Eye (tissue), 1 donor: ENCODE measurements around the gene APEH.
A peak's percentile ranks its signal among the peaks of the same experiment; 100 is the strongest.

ENCODE experiments used
- DNase-seq: peaks from one replicate; pipeline ENCODE4 v3.0.0-alpha.2; 2015

APEH gene

DNA sequence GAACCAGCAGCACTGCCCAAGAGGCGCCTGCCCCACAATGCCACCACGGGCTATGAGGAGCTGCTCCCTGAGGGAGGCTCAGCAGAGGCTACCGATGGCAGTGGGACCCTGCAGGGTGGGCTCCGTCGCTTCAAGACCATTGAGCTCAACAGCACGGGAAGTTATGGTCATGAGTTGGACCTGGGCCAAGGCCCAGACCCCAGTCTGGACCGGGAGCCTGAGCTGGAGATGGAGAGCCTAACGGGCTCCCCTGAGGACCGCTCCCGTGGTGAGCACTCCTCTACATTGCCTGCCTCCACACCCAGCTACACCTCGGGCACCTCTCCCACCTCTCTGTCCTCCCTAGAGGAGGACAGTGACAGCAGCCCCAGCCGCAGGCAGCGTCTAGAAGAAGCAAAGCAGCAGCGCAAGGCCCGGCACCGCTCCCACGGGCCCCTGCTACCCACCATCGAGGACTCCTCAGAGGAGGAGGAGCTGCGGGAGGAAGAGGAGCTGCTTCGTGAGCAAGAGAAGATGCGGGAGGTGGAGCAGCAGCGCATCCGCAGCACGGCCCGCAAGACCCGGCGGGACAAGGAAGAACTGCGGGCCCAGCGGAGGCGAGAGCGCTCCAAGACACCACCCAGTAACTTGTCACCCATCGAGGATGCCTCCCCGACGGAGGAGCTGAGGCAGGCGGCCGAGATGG, 21.8 kb upstream of the APEH start:
- no peak for DNase-seq

DNA sequence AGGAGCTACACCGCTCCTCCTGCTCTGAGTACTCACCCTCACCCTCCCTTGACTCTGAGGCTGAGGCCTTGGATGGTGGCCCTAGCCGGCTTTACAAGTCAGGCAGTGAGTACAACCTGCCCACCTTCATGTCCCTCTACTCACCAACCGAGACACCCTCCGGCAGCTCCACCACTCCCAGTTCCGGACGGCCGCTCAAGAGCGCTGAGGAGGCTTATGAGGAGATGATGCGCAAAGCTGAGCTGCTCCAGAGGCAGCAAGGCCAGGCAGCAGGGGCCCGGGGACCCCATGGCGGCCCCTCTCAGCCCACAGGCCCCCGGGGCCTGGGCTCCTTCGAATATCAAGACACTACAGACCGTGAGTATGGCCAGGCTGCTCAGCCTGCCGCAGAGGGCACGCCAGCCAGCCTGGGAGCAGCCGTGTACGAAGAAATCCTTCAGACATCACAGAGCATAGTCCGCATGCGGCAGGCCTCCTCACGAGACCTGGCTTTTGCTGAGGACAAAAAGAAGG, 21.2 kb upstream of the APEH start:
- DNase-seq = no peak

DNA sequence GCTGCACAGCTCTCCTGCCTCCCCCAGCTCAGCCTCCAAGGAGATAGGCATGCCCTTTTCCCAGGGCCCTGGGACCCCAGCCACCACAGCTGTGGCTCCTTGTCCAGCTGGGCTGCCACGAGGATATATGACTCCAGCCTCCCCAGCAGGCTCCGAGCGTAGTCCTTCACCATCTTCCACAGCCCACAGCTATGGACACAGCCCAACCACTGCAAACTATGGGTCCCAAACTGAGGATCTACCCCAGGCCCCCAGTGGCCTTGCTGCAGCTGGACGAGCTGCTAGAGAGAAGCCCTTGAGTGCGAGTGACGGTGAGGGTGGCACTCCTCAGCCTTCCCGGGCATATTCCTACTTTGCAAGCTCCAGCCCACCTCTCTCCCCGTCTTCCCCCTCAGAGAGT, 20.5 kb upstream of the APEH start:
- DNase-seq = no peak

DNA sequence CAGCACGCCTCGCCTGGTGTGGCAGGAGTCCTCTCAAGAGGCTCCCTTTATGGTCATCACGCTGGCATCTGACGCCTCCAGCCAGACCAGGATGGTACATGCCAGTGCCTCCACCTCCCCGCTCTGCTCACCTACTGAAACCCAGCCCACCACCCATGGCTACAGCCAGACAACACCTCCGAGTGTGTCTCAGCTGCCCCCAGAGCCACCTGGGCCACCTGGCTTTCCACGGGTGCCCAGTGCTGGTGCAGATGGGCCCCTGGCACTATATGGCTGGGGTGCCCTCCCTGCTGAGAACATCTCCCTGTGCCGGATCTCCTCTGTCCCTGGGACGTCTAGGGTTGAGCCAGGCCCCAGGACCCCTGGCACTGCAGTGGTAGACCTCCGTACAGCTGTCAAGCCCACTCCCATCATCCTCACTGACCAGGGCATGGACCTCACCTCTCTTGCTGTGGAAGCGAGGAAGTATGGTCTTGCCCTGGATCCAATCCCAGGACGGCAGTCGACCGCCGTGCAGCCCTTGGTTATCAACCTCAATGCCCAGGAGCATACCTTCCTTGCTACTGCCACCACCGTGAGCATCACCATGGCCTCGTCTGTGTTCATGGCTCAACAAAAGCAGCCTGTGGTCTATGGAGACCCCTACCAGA, 19.9 kb upstream of the APEH start:
- DNase-seq = no peak

DNA sequence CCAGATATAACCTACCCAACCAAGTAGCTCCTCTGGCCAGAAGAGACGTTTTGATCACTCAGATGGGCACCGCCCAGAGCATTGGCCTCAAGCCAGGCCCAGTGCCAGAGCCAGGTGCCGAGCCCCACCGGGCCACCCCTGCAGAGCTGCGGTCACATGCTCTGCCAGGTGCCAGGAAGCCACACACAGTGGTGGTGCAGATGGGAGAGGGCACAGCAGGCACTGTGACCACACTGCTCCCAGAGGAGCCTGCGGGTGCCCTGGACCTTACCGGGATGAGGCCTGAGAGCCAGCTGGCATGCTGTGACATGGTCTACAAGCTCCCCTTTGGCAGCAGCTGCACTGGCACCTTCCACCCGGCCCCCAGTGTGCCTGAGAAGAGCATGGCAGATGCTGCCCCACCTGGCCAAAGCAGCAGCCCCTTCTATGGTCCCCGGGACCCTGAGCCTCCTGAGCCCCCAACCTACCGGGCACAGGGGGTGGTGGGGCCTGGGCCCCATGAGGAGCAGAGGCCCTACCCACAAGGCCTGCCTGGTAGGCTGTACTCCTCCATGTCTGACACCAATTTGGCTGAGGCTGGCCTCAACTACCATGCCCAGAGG, 19.1 kb upstream of the APEH start:
- no peak for DNase-seq

DNA sequence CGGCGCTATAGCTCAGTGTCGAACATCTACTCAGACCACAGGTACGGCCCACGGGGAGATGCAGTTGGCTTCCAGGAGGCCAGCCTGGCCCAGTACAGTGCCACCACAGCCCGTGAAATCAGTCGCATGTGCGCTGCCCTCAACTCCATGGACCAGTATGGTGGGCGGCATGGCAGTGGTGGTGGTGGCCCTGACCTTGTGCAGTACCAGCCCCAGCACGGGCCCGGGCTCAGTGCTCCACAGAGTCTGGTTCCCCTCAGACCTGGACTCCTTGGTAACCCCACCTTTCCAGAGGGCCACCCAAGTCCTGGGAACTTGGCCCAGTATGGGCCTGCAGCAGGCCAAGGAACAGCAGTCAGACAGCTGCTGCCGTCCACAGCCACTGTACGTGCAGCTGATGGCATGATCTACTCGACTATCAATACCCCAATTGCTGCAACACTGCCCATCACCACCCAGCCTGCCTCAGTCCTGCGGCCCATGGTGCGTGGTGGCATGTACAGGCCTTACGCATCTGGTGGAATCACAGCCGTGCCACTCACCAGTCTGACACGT, 18.3 kb upstream of the APEH start:
- no peak for DNase-seq

DNA sequence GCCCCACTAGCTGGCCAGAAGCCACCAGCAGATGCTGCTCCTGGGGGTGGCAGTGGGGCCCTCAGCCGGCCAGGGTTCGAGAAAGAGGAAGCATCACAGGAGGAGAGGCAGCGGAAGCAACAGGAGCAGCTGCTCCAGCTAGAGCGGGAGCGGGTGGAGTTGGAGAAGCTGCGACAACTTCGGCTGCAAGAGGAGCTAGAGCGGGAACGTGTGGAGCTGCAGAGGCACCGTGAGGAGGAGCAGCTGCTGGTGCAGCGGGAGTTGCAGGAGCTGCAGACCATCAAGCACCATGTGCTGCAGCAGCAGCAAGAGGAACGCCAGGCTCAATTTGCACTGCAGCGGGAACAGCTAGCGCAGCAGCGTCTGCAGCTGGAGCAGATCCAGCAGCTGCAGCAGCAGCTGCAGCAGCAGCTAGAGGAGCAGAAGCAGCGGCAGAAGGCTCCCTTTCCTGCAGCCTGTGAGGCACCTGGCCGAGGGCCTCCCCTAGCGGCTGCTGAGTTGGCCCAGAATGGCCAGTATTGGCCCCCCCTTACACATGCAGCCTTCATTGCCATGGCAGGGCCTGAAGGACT, 17.5 kb upstream of the APEH start:
- DNase-seq = no peak

DNA sequence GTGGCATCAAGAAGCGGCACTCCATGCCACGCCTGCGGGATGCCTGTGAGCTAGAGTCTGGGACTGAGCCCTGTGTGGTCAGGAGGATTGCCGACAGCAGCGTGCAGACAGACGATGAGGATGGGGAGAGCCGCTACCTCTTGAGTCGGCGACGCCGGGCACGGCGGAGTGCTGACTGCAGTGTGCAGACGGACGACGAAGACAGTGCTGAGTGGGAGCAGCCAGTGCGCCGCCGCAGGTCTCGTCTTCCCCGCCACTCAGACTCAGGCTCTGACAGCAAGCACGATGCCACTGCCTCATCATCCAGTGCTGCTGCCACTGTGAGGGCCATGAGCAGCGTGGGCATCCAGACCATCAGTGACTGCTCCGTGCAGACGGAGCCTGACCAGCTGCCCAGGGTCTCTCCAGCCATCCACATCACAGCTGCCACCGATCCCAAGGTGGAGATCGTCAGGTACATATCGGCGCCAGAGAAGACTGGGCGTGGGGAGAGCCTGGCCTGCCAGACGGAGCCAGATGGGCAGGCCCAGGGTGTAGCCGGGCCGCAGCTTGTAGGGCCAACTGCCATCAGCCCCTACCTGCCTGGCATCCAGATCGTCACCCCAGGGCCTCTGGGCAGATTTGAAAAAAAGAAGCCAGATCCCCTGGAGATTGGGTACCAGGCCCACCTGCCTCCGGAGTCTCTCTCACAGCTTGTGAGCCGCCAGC, 16.8 kb upstream of the APEH start:
- no peak for DNase-seq

DNA sequence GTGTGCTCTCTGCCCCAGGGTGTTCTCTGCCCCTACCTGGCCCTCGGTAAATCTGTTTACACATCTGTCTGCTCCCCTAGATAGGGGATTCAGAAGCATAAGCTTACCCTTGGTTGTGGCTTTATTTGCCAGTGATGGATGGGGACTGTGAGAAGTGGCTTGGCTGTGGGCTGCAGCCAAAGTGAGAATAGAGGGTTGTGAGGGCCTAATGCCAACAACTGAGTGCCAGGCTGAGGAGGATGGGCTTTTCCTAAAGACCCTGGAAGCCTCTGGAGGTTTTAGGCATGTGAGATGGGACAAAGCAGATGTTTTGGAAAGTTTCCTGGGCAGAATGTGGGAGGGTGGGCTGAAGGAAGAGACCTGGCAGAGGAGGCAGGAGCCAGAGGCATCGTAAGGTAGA, 15.4 kb upstream of the APEH start:
- DNase-seq = no peak

DNA sequence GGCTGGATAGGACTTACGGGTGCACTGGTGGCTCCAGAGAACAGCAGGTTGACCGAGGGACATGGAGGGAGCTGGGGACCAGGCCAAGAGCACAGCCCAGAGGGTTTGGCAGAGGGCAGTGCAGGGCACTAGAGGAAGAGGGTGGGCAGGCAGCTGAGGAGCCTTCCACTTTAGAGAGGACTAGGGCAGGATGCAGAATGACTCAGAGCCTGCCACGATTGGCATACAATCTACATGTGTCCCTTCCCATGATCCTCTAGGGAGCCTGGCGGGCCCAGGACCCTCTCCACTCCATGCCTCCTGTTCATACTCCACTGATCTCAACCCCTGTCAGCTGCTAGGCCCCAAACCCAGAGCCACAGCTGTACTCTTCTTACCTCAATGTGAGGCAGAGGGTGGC, 14.4 kb upstream of the APEH start:
- no peak for DNase-seq

DNA sequence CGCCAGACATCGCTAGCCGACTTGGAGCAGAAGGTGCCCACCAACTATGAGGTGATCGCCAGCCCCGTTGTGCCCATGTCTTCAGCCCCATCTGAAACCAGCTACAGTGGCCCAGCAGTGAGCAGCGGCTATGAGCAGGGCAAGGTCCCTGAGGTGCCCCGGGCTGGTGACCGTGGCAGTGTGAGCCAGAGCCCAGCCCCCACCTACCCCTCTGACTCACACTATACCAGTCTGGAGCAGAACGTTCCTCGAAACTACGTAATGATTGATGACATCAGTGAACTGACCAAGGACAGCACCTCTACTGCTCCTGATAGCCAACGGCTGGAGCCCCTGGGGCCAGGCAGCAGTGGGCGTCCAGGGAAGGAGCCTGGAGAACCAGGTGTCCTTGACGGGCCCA, 12.9 kb upstream of the APEH start:
- no peak for DNase-seq

DNA sequence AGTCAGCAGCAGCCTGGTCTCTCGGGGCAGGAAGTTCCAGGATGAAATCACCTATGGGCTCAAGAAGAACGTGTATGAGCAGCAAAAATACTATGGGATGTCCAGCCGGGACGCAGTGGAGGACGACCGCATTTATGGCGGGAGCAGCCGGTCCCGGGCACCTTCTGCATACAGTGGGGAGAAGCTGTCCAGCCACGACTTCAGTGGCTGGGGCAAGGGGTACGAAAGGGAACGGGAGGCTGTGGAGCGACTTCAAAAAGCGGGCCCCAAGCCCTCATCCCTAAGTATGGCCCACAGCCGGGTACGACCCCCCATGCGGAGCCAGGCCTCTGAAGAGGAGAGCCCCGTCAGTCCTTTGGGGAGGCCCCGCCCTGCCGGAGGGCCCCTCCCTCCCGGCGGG, 12.1 kb upstream of the APEH start:
- DNase-seq = no peak

DNA sequence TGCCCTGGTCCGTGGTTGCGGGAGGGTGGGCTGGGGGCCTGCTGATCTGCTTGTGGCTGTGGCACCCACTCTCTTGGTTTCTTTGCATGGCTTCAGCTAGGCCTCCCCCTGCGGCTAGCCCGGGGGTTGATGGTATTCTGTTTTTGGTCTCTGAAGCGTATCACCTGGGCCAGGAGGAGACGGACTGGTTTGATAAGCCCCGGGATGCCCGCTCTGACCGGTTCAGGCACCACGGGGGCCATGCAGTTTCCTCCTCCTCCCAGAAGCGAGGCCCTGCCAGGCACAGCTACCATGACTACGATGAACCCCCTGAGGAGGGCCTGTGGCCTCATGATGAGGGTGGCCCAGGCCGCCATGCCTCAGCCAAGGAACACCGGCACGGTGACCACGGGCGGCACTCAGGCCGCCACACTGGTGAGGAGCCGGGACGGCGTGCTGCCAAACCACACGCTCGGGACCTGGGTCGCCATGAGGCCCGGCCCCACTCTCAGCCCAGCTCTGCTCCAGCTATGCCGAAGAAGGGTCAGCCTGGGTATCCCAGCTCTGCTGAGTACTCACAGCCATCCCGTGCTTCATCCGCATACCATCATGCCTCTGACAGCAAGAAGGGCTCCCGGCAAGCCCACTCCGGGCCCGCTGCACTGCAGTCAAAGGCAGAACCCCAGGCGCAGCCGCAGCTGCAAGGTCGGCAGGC, 11.3 kb upstream of the APEH start:
- DNase-seq = no peak

DNA sequence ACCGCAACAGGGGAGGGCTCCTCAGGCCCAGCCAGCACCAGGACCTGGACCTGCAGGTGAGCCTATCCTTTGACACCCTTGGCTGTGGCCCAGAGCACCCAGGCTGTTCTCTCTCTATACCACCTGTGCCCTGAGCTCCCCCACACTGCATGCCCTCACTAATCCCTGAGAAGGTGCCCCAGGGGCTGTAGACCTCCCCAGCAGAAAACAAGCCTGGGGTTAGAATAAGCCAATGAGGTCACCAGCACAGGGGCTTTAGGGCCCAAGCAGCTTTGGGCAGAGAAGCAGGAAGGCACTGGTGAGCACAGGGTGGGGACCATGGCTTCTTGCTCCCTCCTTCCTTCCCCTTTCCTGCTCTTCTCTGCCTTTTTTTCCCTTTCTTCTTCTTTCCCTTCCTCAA, 10.3 kb upstream of the APEH start:
- no peak for DNase-seq

DNA sequence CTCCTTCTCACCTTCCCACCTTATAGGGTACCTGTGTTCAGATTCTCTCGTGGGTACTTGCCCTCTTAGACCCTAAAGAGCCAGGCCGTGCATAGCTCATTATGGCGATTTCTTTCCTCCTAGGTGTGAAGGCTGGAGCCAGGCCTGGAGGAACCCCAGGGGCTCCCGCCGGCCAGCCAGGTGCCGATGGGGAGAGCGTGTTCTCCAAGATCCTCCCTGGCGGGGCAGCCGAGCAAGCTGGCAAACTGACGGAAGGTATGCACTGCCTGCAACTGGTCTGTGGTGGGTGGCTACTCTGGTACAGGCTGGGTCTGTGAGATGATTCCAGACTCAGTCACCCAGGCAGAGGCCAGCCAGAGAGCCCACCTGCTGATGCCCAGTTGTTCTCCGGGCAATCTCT, 9.9 kb upstream of the APEH start:
- no peak for DNase-seq

DNA sequence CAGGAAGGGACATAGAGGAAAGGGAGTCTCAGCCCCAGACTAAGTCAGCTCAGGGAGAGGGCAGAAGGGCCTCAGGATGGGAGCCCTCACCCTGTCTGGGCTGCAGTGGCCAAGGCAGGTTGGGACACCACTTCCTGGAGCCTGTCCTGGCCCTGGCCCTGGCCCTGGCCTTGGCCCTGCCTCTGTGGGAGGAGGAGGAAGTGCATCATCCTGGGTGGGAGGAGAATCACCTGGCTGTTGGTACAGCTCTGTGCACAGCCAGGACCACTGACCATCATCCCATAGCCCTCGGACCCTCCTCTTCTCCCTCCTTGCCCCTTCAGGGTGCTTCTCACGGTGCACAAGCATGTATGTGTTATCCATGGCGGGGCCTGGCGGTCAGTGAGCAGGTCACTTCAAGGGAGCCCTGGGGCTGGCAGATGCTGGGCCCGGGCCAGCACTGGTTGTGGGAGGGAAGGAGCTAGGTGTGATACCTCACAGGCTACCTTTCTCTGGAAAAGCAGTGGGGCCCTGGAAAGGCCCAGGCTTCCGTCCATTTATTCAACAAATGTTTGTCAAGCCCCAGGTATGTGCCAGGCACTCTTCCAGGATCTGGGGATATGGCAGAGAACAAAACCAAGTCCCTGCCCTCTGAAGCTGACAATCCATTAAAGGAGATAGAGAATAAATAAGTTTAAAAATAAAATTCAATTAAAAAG, 8.2 kb upstream of the APEH start:
- DNase-seq = no peak

DNA sequence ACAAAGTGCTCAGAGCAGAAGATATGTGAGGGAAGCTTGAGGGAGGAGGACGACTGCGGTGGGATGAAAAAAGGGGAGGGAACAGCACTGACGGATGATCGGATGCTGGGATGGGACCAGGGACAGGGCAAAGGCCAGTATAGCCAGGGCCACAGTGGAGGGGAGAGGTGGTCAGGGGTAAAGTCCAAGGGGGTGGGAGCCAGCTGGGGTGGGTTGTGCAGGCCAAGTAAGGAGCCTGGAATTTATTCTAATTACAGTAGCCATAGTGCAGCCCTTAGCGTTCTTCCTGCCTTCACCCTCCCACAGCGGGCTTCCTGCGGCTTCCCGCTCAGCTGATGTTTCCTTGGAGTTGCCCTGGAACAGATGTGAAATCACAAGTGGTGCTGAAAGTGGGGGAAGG, 7.6 kb upstream of the APEH start:
- DNase-seq = peak; percentile 15

DNA sequence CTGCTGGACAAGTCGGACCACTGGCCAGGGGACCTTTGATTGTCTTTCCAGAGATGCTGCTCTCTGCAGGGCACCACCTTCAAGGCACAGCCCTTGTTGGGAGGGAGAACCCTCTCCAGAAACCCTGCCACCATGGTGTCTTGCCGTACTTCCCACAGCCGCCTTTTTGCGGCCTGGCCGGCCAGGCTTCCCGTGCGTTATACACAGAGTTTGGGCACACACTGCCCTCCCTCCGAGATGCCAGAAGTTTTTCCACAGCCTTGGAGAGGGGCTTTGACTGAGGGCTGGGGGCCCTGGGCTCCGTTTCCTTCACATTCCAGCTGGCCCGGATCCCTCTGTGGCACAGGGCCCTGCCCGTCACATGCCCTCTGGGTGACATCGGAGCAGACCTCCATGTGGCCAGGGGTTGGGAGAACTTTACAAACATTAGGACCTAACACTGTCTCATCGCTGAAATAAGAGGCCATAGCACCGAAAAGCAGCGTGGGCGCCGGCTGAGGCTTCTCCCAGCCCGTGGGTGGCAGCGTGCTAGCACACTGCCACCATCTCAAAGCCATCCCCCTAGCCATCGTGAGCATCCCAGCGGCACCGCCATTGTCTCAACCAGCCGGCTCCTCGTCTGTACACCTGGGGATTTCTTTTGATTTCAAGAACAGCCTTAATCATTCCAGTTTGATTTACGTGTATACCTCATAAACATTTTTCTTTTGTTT, 6.3 kb upstream of the APEH start:
- DNase-seq = no peak

DNA sequence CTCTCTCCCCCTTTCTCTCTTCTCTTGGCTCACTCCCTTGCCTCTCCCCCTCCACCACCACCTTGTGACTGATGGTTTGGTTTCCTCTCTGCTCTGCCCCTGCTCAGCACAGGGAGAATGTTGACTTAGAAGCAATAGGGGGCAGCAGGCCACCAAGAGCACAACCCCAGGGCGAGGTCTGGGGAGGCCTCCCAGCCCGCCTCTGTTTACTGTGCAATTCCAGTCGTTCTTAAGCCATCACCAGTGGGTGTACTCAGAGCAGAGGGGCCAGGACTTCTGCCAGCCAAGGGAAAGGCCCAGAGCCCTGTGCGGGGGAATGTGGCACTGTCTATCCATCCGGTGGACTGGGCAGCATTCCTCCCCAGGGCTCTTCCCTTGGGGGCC, 5.7 kb upstream of the APEH start:
- DNase-seq = no peak

DNA sequence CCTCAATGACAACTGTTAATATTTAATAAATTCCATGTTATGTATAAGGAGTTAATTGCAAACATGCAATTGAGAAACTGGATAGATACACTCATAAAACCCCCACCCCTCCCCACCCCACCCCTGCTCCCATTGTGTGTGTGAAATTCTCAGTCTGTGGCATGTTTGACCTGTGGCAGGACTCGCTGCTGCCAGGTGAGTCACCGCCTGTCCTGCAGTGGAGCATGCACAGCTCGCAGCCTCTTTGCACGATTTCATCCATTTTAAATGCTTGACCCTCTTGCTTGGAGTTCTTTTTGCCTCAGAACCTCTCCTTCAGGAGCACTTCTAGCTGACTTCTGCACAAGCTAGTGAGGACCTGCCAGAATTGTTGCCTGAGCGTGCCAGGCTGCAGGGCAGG, 5.3 kb upstream of the APEH start:
- no peak for DNase-seq

DNA sequence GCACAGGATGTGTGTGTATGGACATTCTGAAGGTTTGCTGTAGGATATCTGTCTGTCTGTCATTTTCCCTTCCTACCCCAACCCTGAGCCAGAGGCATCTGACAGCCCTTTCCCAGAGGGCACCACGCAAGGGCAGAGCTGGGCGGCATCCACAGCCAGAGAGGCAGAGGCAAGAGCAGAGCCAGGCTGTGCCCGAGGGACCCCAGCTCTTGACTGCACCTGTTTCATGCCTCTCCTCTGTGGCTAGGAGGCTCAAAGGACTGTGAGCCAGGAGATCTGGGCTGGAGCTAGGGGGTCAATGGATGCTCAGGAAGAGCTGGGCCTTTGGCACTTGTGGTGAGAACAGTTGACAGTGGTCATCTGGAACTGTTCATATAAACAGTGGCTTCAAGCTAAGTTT, 4.8 kb upstream of the APEH start:
- DNase-seq = no peak
